Endothelial cell of umbilical vein (primary cell): ENCODE data around the gene BBLN. TPM values are rescaled to one million over a fixed set of nuclear protein-coding genes. Genes with fewer than 3 reads are reported as not detected.

Experiments
- BruUV-seq: library from RNA; stranded (reverse); fragments of 400-500 nt; replicated peaks from 2 replicates; lab custom pipeline; 2021; lab: Mats Ljungman, UMichigan
- CTCF ChIA-PET: fragments of 300-600, 350-600 bp; sonication (Branson Sonifier 250); formaldehyde crosslinking; loops from one replicate; lab custom pipeline; 2021; ENCODE audit warnings: antibody characterized with exemption, inconsistent platforms; lab: Charles Lee
- POLR2A ChIA-PET: fragments of 300-600, 350-600 bp; sonication (Branson Sonifier 250); formaldehyde crosslinking; loops from one replicate; lab custom pipeline; 2021; ENCODE audit warnings: antibody characterized with exemption, inconsistent platforms; lab: Charles Lee
- DNase-seq: peaks from one replicate; pipeline ENCODE4 v3.0.0-alpha.2; 2011; ENCODE audit warnings: low read depth, low spot score
- FAIRE-seq: peaks from 2 replicates; lab custom pipeline; 2011; peaks lifted over from hg19 to GRCh38; lab: Jason Lieb, UNC
- H2AFZ ChIP-seq: 2 replicates; pipeline ENCODE4 v1.6.0; 2012; ENCODE audit warnings: low read depth, low read length, control low read depth, inconsistent platforms
- H3K27ac ChIP-seq: 2 replicates; pipeline ENCODE4 v1.5.1; 2011; ENCODE audit warnings: low read depth, mild to moderate bottlenecking, control low read depth, low read length, moderate library complexity; ENCODE audit not compliant: insufficient read depth
- H3K27me3 ChIP-seq, 2 experiments: 2 replicates each; pipeline versions ENCODE4 v1.6.0 to v1.6.1; 2011; ENCODE audit warnings: low read length in 2 of 2, mixed read lengths in 1 of 2; ENCODE audit not compliant: control insufficient read depth in 2 of 2, insufficient read depth in 2 of 2
- H3K36me3 ChIP-seq, 2 experiments: 2 replicates in 1 of 2; 3 replicates in 1 of 2; pipeline ENCODE4 v1.5.1; 2011; ENCODE audit warnings: low read length in 2 of 2, mild to moderate bottlenecking in 1 of 2, moderate library complexity in 1 of 2; ENCODE audit not compliant: control insufficient read depth in 2 of 2, insufficient read depth in 2 of 2; ENCODE audit errors: extremely low read depth in 1 of 2
- H3K4me1 ChIP-seq: 3 replicates; pipeline ENCODE4 v1.5.1; 2011; ENCODE audit warnings: mild to moderate bottlenecking, low read length; ENCODE audit not compliant: control insufficient read depth, insufficient read depth; ENCODE audit errors: extremely low read depth
- H3K4me2 ChIP-seq: 2 replicates; pipeline ENCODE4 v1.6.1; 2011; ENCODE audit warnings: low read length, control low read depth, mixed read lengths; ENCODE audit not compliant: insufficient read depth
- H3K4me3 ChIP-seq, 3 experiments: fragments of 200-600 bp in 1 of 3; sonication (generic), shearing (Covaris generic) in 1 of 3; replicated peaks in 1 of 3; 2 replicates each; pipeline ENCODE4 v1.5.1; 2011 to 2016; ENCODE audit warnings: control low read depth in 3 of 3, low read length in 3 of 3, mild to moderate bottlenecking in 2 of 3, inconsistent platforms in 1 of 3, low read depth in 1 of 3, moderate library complexity in 1 of 3; ENCODE audit not compliant: insufficient read depth in 1 of 3
- H3K79me2 ChIP-seq: 2 replicates; pipeline ENCODE4 v1.6.0; 2012; ENCODE audit warnings: low read length, inconsistent platforms; ENCODE audit not compliant: control insufficient read depth, insufficient read depth
- H3K9ac ChIP-seq: replicated peaks from 2 replicates; pipeline ENCODE3; 2011; ENCODE audit warnings: low read length, control low read depth; ENCODE audit not compliant: insufficient read depth; ENCODE audit errors: extremely low read depth
- H3K9me1 ChIP-seq: replicated peaks from 3 replicates; pipeline ENCODE4 v1.6.0; 2011; ENCODE audit warnings: mild to moderate bottlenecking, low read length; ENCODE audit not compliant: control insufficient read depth, insufficient read depth; ENCODE audit errors: extremely low read depth
- H3K9me3 ChIP-seq: replicated peaks from 2 replicates; pipeline ENCODE4 v1.5.1; 2012; ENCODE audit warnings: low read length, inconsistent platforms; ENCODE audit not compliant: control insufficient read depth, insufficient read depth
- H4K20me1 ChIP-seq: replicated peaks from 2 replicates; pipeline ENCODE3; 2011; ENCODE audit warnings: mild to moderate bottlenecking, low read length; ENCODE audit not compliant: control insufficient read depth, insufficient read depth; ENCODE audit errors: extremely low read depth
- CTCF ChIP-seq, 2 donors: IDR thresholded peaks; 1 replicate in 1 of 2; 2 replicates in 1 of 2; pipeline ENCODE4 v1.5.1; 2011; ENCODE audit warnings: low read length in 2 of 2, mild to moderate bottlenecking in 2 of 2, moderate library complexity in 2 of 2, control low read depth in 1 of 2, inconsistent platforms in 1 of 2, low read depth in 1 of 2; ENCODE audit not compliant: insufficient read depth in 1 of 2; ENCODE audit errors: extremely low read depth in 1 of 2
- EZH2 ChIP-seq: IDR thresholded peaks from 2 replicates; pipeline ENCODE4 v1.6.1; 2012; ENCODE audit warnings: borderline replicate concordance, low read depth, mild to moderate bottlenecking, moderate library complexity, low read length, inconsistent platforms; ENCODE audit not compliant: severe bottlenecking
- FOS ChIP-seq: IDR thresholded peaks from 2 replicates; pipeline ENCODE4 v1.6.1; 2011; ENCODE audit warnings: mild to moderate bottlenecking, low read length, moderate library complexity, borderline replicate concordance; ENCODE audit not compliant: insufficient read depth
- GATA2 ChIP-seq: IDR thresholded peaks from 2 replicates; pipeline ENCODE4 v1.7.0; 2011; ENCODE audit warnings: low read depth, mild to moderate bottlenecking, moderate library complexity, mixed read lengths, low read length; ENCODE audit not compliant: insufficient read length, insufficient read depth
- JUN ChIP-seq: IDR thresholded peaks from 2 replicates; pipeline ENCODE4 v1.6.1; 2011; ENCODE audit warnings: borderline replicate concordance, low read depth; ENCODE audit not compliant: insufficient read length, insufficient read depth
- MYC ChIP-seq: IDR thresholded peaks from one replicate; pipeline ENCODE4 v1.6.1; 2011; ENCODE audit warnings: mild to moderate bottlenecking, low read depth, low read length
- POLR2A ChIP-seq: IDR thresholded peaks from 2 replicates; pipeline ENCODE4 v1.6.1; 2012; ENCODE audit warnings: low read depth, mild to moderate bottlenecking, control low read depth, low read length
- POLR2AphosphoS5 ChIP-seq: IDR thresholded peaks from 2 replicates; pipeline ENCODE4 v1.6.1; 2012; ENCODE audit warnings: low read depth, mild to moderate bottlenecking, control low read depth, low read length, moderate library complexity; ENCODE audit not compliant: insufficient read depth
- dilution Hi-C: fragments of 300-500 bp; cut with MboI; formaldehyde crosslinking; loops from one replicate; pipeline ENCODE4 v1.15.0; 2019; ENCODE audit warnings: low sequenced_read_pairs; ENCODE audit not compliant: extremely low pct_ligation_motif_present
- intact Hi-C: fragments of 100-400 bp; cut with micrococcal nuclease; formaldehyde crosslinking; loops from one replicate; pipeline ENCODE4 v1.10.0; 2022
- polyA plus RNA-seq, 4 experiments: library from polyadenylated mRNA; depleted of rRNA in 3 of 4; stranded (reverse) in 3 of 4; unstranded in 1 of 4; fragments of >200 nt; gene quantifications; 2 replicates each; pipeline versions ENCODE4 v1.2.1 to v1.2.3, GENCODE V29; 2011 to 2012; ENCODE audit warnings: missing spikeins in 1 of 4
- total RNA-seq: library from RNA; stranded (reverse); gene quantifications from 2 replicates; pipeline ENCODE4 v1.2.3, GENCODE V29; 2021
- TF ChIP-seq, protein P1 (sequence below): IDR thresholded peaks from 2 replicates; pipeline ENCODE4 v1.6.1; 2011; ENCODE audit not compliant: insufficient read depth, insufficient read length

The BBLN gene
- total and polyA plus RNA-seq, 2 donors (not counting 3 experiments of a cell fraction or from before 2014, with no cell fraction given), result 51.0 to 124 TPM

GRCh38 chr9:128122809-128123175 lies 37.3 kb upstream of the BBLN start:
- Histone ChIP-seq H4K20me1 (no peaks in the 10 kb centered on the region), H3K9me3 (no peaks in the 10 kb centered on the region), H3K4me1 (peaks cover 6% of the 10 kb centered on the region), H3K79me2 (peaks cover 11% of the 10 kb centered on the region), H2AFZ (no peak overlapping the region), H3K9ac (no peak overlapping the region), H3K9me1 (no peaks in the 10 kb centered on the region), H3K4me3 (no peak overlapping the region), H3K36me3 (peaks cover 0 to 16% of the 10 kb centered on the region in 2 experiments), H3K4me2 (no peak overlapping the region), H3K27ac (no peak overlapping the region), H3K27me3 (no peaks in the 10 kb centered on the region)
- dilution Hi-C loops, result no loop called here
- ChIA-PET POLR2A (no interaction called here), CTCF (no interaction called here)
- FAIRE-seq (no peak), DNase-seq (no peak)
- no peak for TF ChIP-seq GATA2
- no peak for TF ChIP-seq POLR2AphosphoS5
- no peak for TF ChIP-seq MYC
- no peak for TF ChIP-seq EZH2
- no peak for TF ChIP-seq FOS
- no peak for TF ChIP-seq CTCF (IDR thresholded peaks at IDR 0.05; ENCODE audit: extremely low read depth in 1 of 2, insufficient read depth in 1 of 2, low read depth in 1 of 2, low read length in 2 of 2)
- TF ChIP-seq, protein P1, sequence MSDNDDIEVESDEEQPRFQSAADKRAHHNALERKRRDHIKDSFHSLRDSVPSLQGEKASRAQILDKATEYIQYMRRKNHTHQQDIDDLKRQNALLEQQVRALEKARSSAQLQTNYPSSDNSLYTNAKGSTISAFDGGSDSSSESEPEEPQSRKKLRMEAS, result no peak
- no peak for TF ChIP-seq JUN
- no peak for TF ChIP-seq POLR2A
- intact Hi-C loops, result no loop called here
- BruUV-seq, result no TSS peak
